GM19452 (cell line): ENCODE data around the gene ST3GAL4.

Experiments
- ATAC-seq: cut with Tn5 transposase; IDR thresholded peaks from one replicate; pipeline ENCODE4 v1.9.1; 2021; ENCODE audit not compliant: unreplicated experiment

Gene ST3GAL4

GRCh38 chr11:126438272-126438671 is 82.8 kb downstream of the ST3GAL4 start:
- no peak for ATAC-seq

- no peak for ATAC-seq
Observed at GRCh38 chr11:126438691-126439090, 83.2 kb downstream of the ST3GAL4 start.

- ATAC-seq: no peak
Observed at GRCh38 chr11:126440276-126440675, 84.8 kb downstream of the ST3GAL4 start.

- peak; percentile 63 for ATAC-seq
Observed at GRCh38 chr11:126440792-126441514, 85.5 kb downstream of the ST3GAL4 start.

GRCh38 chr11:126443120-126443519 is 87.6 kb downstream of the ST3GAL4 start:
- ATAC-seq: no peak

GRCh38 chr11:126444072-126444471 is 88.6 kb downstream of the ST3GAL4 start:
- no peak for ATAC-seq

GRCh38 chr11:126446581-126446980 is 91.1 kb downstream of the ST3GAL4 start:
- no peak for ATAC-seq

- ATAC-seq: no peak
Observed at GRCh38 chr11:126450198-126450597, 94.7 kb downstream of the ST3GAL4 start.

- ATAC-seq: no peak
Observed at GRCh38 chr11:126450806-126451205, 95.3 kb downstream of the ST3GAL4 start.

GRCh38 chr11:126451211-126451802 is 95.8 kb downstream of the ST3GAL4 start:
- no peak for ATAC-seq

GRCh38 chr11:126452241-126453101 is 97.0 kb downstream of the ST3GAL4 start:
- ATAC-seq: no peak

- ATAC-seq: no peak
Observed at GRCh38 chr11:126456089-126456488, 100.6 kb downstream of the ST3GAL4 start.

- ATAC-seq: no peak
Observed at GRCh38 chr11:126456783-126457542, 101.5 kb downstream of the ST3GAL4 start.

GRCh38 chr11:126457817-126458216 is 102.3 kb downstream of the ST3GAL4 start:
- no peak for ATAC-seq

GRCh38 chr11:126459691-126460281 is 104.3 kb downstream of the ST3GAL4 start:
- ATAC-seq: no peak

- ATAC-seq: no peak
Observed at GRCh38 chr11:126460417-126461095, 105.1 kb downstream of the ST3GAL4 start.

GRCh38 chr11:126461096-126461440 is 105.6 kb downstream of the ST3GAL4 start:
- no peak for ATAC-seq

GRCh38 chr11:126461996-126462395 is 106.5 kb downstream of the ST3GAL4 start:
- ATAC-seq: no peak

GRCh38 chr11:126462422-126462821 is 106.9 kb downstream of the ST3GAL4 start:
- ATAC-seq: no peak
